ENCODE data around the gene POLR3F. TPM values are rescaled to one million over a fixed set of nuclear protein-coding genes. Genes with fewer than 3 reads are reported as not detected.

POLR3F gene
- total RNA-seq (18.7 TPM), polyA plus RNA-seq (8.1 TPM)

- H3K27ac ChIP-seq (ENCODE audit: low read depth) = peak within 1 kb of the TSS; percentile 83
- under 1% methylated on average over 57 of the region's 57 CpGs for WGBS
Observed at GRCh38 chr20:18466894-18467730, at the start of gene POLR3F, which contains the start of gene DZANK1. Gene POLR3F (plus strand): TSS chr20:18467390. CDS start chr20:18467507, 117 bp downstream. Gene DZANK1 (minus strand): TSS chr20:18467030. CDS start chr20:18465358, 1,672 bp downstream.

DNA sequence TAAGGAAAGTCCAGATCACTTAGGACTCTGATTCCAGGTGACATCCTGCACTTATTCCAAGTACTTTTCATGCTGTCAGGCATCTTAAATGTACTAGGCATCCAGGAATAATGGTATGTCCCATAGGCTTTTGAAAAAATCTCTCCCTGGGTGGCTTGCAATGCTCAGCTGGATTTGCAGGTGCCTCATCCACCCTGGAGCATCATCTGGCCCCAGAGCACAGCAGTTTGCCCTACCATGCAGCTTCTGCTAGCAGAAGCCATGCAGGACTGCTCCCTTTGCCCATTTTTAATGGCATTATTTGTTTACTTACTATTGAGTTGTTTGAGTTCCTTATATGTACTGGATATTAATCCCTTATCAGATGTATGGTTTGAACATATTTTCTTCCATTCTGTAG, 45.6 kb upstream of the POLR3F start:
- no peaks in the 10 kb centered on the region for H3K36me3 ChIP-seq (ENCODE audit: insufficient read depth)
- DNase-seq (ENCODE audit: extremely low spot score) = no peak
- H3K4me3 ChIP-seq (ENCODE audit: low read depth, low read length) = no peak overlapping the region
- no peaks in the 10 kb centered on the region for H3K4me1 ChIP-seq (ENCODE audit: insufficient read depth)
- H3K27ac ChIP-seq (ENCODE audit: low read depth) = no peak overlapping the region

More at GRCh38 chr20:18466894-18467730, at the start of gene POLR3F, which contains the start of gene DZANK1:
- DNase-seq (ENCODE audit: extremely low spot score) = peak; percentile 92
- no peaks in the 10 kb centered on the region for H3K36me3 ChIP-seq (ENCODE audit: insufficient read depth)
- H3K4me1 ChIP-seq (ENCODE audit: insufficient read depth) = no peaks in the 10 kb centered on the region
- H3K4me3 ChIP-seq (ENCODE audit: low read depth, low read length) = peak within 1 kb of the TSS; percentile 79

DNA sequence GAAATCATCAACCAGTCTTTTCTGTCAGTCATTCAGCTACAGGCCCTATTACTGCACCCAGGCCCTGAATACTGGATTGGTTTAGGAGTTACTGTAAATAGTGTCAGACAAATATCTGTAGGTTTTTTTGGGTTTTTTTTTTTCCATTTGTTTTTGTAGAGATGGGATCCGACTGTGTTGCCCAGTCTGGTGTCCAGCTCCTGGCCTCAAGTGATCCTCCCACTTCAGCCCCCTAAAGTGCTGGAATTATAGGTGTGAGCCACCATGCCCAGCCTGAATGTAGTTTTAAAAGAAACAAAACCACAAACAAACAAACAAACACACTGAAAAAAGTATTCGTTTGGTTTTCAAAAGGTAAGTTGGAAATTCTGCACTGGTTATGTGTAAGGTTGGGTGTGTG, 40.0 kb upstream of the POLR3F start:
- H3K36me3 ChIP-seq (ENCODE audit: insufficient read depth) = no peaks in the 10 kb centered on the region
- no peak for DNase-seq (ENCODE audit: extremely low spot score)
- WGBS = 90% methylated on average over 2 of the region's 2 CpGs

DNA sequence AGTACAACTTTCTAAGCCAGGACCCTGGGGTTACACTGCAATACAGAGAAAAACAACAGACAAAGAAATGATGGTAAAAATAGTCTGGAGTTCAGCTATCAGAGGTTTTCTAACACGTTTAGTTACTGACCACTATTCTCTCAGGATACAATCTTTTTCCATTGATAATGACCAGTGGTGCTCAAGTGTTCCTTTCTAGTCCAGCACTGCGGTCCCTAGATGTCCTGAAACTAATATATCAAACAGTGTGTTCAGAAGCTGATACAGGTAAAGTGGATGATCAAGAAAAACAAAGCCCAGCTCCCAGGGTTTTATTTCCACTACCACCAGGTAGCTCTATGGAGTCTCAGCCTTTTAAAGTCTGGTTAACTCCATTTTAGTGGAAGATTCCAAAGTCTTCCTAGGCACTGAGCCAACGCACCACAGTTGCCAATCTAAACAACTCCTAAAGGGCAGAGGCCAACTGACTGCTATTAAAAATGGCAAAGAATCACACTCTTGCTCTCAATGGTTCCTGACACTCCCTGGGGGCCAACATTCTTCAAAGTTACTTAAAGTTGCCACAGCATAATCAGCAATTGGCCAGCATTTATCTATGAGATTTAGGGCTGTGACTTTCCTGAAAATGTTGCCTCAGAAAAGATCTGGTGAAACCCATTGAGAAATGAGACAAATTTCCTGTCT, 38.6 kb upstream of the POLR3F start:
- H3K4me3 ChIP-seq (ENCODE audit: low read depth, low read length) = no peak overlapping the region
- no peak overlapping the region for H3K27ac ChIP-seq (ENCODE audit: low read depth)
- H3K4me1 ChIP-seq (ENCODE audit: insufficient read depth) = no peaks in the 10 kb centered on the region
- no peak for DNase-seq (ENCODE audit: extremely low spot score)
- 54% methylated on average over 3 of the region's 3 CpGs for WGBS
- no peaks in the 10 kb centered on the region for H3K36me3 ChIP-seq (ENCODE audit: insufficient read depth)

More for the DNA sequence above, 40.0 kb upstream of the POLR3F start:
- Histone ChIP-seq H3K4me1 (ENCODE audit: insufficient read depth) (no peaks in the 10 kb centered on the region), H3K4me3 (ENCODE audit: low read depth, low read length) (no peak overlapping the region), H3K27ac (ENCODE audit: low read depth) (no peak overlapping the region)

DNA sequence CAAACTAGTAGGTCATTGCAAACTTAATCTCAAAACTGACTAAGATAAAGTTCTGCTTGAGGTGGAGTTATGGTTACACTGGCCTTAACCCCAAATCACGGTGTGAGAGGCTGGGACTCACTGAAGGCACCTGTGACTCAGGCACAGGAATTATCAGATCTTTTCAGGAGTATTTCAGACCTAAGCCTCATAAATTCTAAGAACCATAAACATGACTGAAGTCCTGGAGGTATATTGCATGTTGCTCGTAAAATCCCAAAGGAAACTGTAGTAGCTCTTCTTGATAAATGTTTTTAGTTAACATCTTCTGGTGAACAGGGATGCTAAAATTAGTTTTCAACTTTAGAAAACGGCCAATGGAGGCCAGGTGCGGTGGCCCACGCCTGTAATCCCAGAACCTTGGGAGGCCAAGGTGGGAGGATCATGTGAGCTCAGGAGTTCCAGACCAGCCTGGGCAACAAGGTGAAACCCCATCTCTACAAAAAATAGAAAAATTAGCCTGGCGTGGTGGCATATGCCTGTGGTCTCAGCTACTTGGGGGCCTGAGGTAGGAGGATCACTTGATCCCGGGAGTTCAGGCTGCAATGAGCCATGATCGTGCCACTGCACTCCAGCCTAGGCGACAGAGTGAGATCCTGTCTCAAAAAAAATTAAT, 36.9 kb upstream of the POLR3F start:
- Histone ChIP-seq H3K4me1 (ENCODE audit: insufficient read depth) (no peaks in the 10 kb centered on the region), H3K36me3 (ENCODE audit: insufficient read depth) (no peaks in the 10 kb centered on the region), H3K4me3 (ENCODE audit: low read depth, low read length) (no peak overlapping the region), H3K27ac (ENCODE audit: low read depth) (no peak overlapping the region)
- DNase-seq (ENCODE audit: extremely low spot score) = no peak
- WGBS = 88% methylated on average over 9 of the region's 9 CpGs

- H3K4me1 ChIP-seq (ENCODE audit: insufficient read depth) = no peaks in the 10 kb centered on the region
- no peak overlapping the region for H3K27ac ChIP-seq (ENCODE audit: low read depth)
- WGBS = 73% methylated on average over 6 of the region's 6 CpGs
- no peak for DNase-seq (ENCODE audit: extremely low spot score)
- H3K4me3 ChIP-seq (ENCODE audit: low read depth, low read length) = no peak overlapping the region
- H3K36me3 ChIP-seq (ENCODE audit: insufficient read depth) = no peaks in the 10 kb centered on the region
Observed at GRCh38 chr20:18431206-18431605, 36.0 kb upstream of the POLR3F start.

GRCh38 chr20:18436847-18437246, 30.3 kb upstream of the POLR3F start:
- no peaks in the 10 kb centered on the region for H3K36me3 ChIP-seq (ENCODE audit: insufficient read depth)
- 65% methylated on average over 2 of the region's 2 CpGs for WGBS
- H3K4me3 ChIP-seq (ENCODE audit: low read depth, low read length) = no peak overlapping the region
- DNase-seq (ENCODE audit: extremely low spot score) = no peak
- no peaks in the 10 kb centered on the region for H3K4me1 ChIP-seq (ENCODE audit: insufficient read depth)
- no peak overlapping the region for H3K27ac ChIP-seq (ENCODE audit: low read depth)

DNA sequence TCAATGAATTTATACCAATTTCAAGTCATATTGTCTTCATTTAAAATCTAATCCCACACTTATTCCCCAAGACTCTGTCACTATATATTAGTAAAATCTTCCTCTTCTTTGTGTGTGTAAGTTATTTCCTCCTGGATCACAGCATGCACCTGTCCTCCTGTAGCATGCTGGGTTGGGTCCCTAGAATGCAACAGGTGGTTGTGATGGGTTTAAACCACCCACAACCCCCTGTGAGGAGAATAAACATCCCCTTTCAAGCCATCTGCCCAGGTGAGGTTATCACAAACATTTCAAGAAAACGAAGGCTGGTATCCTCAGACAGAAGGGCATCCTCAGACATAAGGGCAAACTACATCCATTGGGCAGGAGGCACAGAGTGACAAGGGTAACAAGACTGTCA, 26.8 kb upstream of the POLR3F start:
- H3K27ac ChIP-seq (ENCODE audit: low read depth) = no peak overlapping the region
- H3K4me1 ChIP-seq (ENCODE audit: insufficient read depth) = no peaks in the 10 kb centered on the region
- 73% methylated on average over 1 of the region's 1 CpG for WGBS
- no peaks in the 10 kb centered on the region for H3K36me3 ChIP-seq (ENCODE audit: insufficient read depth)
- no peak overlapping the region for H3K4me3 ChIP-seq (ENCODE audit: low read depth, low read length)
- no peak for DNase-seq (ENCODE audit: extremely low spot score)

GRCh38 chr20:18443886-18444285, 23.3 kb upstream of the POLR3F start:
- Histone ChIP-seq H3K36me3 (ENCODE audit: insufficient read depth) (no peaks in the 10 kb centered on the region), H3K4me3 (ENCODE audit: low read depth, low read length) (no peak overlapping the region), H3K4me1 (ENCODE audit: insufficient read depth) (no peaks in the 10 kb centered on the region), H3K27ac (ENCODE audit: low read depth) (no peak overlapping the region)
- no peak for DNase-seq (ENCODE audit: extremely low spot score)
- WGBS = 36% methylated on average over 4 of the region's 4 CpGs

DNA sequence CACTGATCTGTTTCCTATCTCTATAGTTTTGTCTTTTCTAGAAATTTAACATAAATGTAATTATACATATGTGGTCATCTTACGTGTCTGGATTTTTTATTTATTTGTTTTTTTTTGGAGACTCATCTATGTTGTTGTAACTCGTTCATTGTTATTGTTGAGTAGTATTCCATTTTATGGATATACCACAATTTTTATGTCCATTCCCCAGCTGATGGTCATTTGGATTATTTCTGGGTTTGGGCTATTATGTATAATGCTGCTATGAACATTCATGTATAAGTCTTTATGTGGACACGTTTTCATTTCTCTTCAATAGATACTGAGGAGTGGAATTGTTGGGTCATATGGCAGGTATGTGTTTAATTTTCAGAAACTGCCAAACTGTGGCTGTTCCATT, 10.6 kb upstream of the POLR3F start:
- no peak for DNase-seq (ENCODE audit: extremely low spot score)
- H3K4me3 ChIP-seq (ENCODE audit: low read depth, low read length) = no peak overlapping the region
- 87% methylated on average over 3 of the region's 3 CpGs for WGBS
- H3K36me3 ChIP-seq (ENCODE audit: insufficient read depth) = no peaks in the 10 kb centered on the region
- no peaks in the 10 kb centered on the region for H3K4me1 ChIP-seq (ENCODE audit: insufficient read depth)
- no peak overlapping the region for H3K27ac ChIP-seq (ENCODE audit: low read depth)

- Histone ChIP-seq H3K36me3 (ENCODE audit: insufficient read depth) (no peaks in the 10 kb centered on the region), H3K27ac (ENCODE audit: low read depth) (no peak overlapping the region), H3K4me3 (ENCODE audit: low read depth, low read length) (no peak overlapping the region), H3K4me1 (ENCODE audit: insufficient read depth) (no peaks in the 10 kb centered on the region)
- DNase-seq (ENCODE audit: extremely low spot score) = no peak
- WGBS = 46% methylated on average over 6 of the region's 6 CpGs
Observed at GRCh38 chr20:18465536-18466200, 1.5 kb upstream of the POLR3F start.

DNA sequence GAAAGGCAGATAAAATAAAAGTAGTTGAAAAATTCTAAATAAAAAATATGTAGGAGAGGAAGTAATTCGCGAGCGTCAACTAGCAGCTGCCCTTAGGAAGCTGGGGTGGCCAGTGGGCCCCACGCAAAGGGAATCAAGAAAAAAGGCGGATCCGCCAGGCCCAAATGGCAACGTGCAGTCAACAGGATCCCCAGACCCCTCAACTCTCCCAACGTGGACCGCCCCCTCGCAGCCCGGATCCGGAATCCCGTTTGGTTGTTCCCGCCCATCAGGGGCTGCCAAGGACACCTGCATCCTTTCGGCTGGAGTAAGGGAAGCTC, 656 bp upstream of the POLR3F start:
- whole genome bisulfite sequencing = under 1% methylated on average over 15 of the region's 15 CpGs
- H3K4me1 ChIP-seq (ENCODE audit: insufficient read depth) = no peaks in the 10 kb centered on the region
- no peaks in the 10 kb centered on the region for H3K36me3 ChIP-seq (ENCODE audit: insufficient read depth)
- peak overlapping the region; percentile 79 for H3K4me3 ChIP-seq (ENCODE audit: low read depth, low read length)
- H3K27ac ChIP-seq (ENCODE audit: low read depth) = no peak overlapping the region
- DNase-seq (ENCODE audit: extremely low spot score) = no peak

GRCh38 chr20:18477218-18477617, 10.0 kb downstream of the POLR3F start:
- no peak overlapping the region for H3K4me3 ChIP-seq (ENCODE audit: low read depth, low read length)
- no peak overlapping the region for H3K27ac ChIP-seq (ENCODE audit: low read depth)
- WGBS = 99% methylated on average over 1 of the region's 1 CpG
- H3K36me3 ChIP-seq (ENCODE audit: insufficient read depth) = peaks cover 8% of the 10 kb centered on the region
- no peaks in the 10 kb centered on the region for H3K4me1 ChIP-seq (ENCODE audit: insufficient read depth)
- no peak for DNase-seq (ENCODE audit: extremely low spot score)

Measured in urinary bladder (tissue), 4 donors.